SK-N-MC (cell line): ENCODE data around the gene TNIK.

Source experiments
- EZH2 ChIP-seq: fragments of 200-600 bp; sonication (generic); IDR thresholded peaks from one replicate; pipeline ENCODE4 v1.6.1; 2017; ENCODE audit warnings: antibody characterized with exemption
- FOXP2 ChIP-seq: optimal IDR thresholded peaks from 2 replicates; pipeline ENCODE3; 2011; ENCODE audit warnings: mild to moderate bottlenecking, moderate library complexity; ENCODE audit not compliant: insufficient read depth; ENCODE audit errors: extremely low read length, control extremely low read depth
- POLR2AphosphoS5 ChIP-seq: IDR thresholded peaks from 2 replicates; pipeline ENCODE4 v1.6.1; 2012; ENCODE audit warnings: mild to moderate bottlenecking, low read depth, low read length, borderline replicate concordance

DNA sequence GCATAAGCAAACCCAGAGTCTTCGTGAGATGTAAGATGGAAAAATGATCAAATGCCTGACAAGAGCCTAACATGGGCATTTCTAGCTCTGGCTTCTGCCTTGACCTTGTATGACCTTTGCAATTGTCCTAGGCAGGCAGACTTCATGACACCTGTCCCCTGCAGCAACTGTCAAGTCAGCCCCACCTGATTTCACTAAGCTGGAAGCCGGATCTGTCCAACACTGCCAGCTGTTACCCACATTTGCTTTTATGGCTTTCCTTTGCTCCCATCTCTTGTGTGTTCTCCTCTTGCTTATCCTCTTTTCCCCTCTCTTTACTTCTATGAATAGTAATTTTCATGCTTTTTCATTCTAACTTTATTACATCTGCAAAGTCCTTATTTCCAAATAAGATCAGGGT lies 48.5 kb upstream of the TNIK start:
- TF ChIP-seq POLR2AphosphoS5 (no peak), EZH2 (no peak), FOXP2 (no peak)
